Body of pancreas (tissue), 4 donors: ENCODE measurements around the gene SEC14L1. TPM values are rescaled to one million over a fixed set of nuclear protein-coding genes. Genes with fewer than 3 reads are reported as not detected.
A peak's percentile ranks its signal among the peaks of the same experiment; 100 is the strongest.

Experiments
- ATAC-seq: fragments of 150-250 bp; one replicate; pipeline ENCODE4 v1.9.1; 2016
- DNase-seq, 4 donors: peaks; one replicate each; pipeline ENCODE4 v3.0.0-alpha.2; 2019
- H3K27ac ChIP-seq, 4 donors: fragments of 200-600 bp; sonication (generic); 1 replicate in 3 of 4; 2 replicates in 1 of 4; pipeline versions ENCODE4 v1.5.1 to v1.6.1; 2016 to 2019; ENCODE audit warnings: mild to moderate bottlenecking in 1 of 4, mixed read lengths in 1 of 4, moderate library complexity in 1 of 4
- H3K27me3 ChIP-seq, 2 donors: fragments of 200-600 bp; sonication (generic); one replicate each; pipeline ENCODE4 v1.6.0; 2016; ENCODE audit warnings: mild to moderate bottlenecking in 1 of 2
- H3K36me3 ChIP-seq, 2 donors: fragments of 200-600 bp; sonication (generic); replicated peaks in 1 of 2; 2 replicates each; pipeline ENCODE4 v1.5.1; 2016; ENCODE audit warnings: low read depth in 2 of 2; ENCODE audit not compliant: insufficient read depth in 1 of 2
- H3K4me1 ChIP-seq: fragments of 200-600 bp; sonication (generic); one replicate; pipeline ENCODE4 v1.6.0; 2016
- H3K4me3 ChIP-seq, 2 donors: fragments of 200-600 bp; sonication (generic); 1 replicate in 1 of 2; 2 replicates in 1 of 2; pipeline ENCODE4 v1.5.1; 2016 to 2019
- H3K9me3 ChIP-seq, 3 donors: fragments of 200-600 bp; sonication (generic); 1 replicate in 2 of 3; 2 replicates in 1 of 3; pipeline ENCODE4 v1.5.1; 2016
- POLR2A ChIP-seq, 3 donors: fragments of 450-650 bp; IDR thresholded peaks; one replicate each; pipeline ENCODE4 v1.6.1; 2016; ENCODE audit warnings: antibody characterized with exemption in 3 of 3, mild to moderate bottlenecking in 2 of 3
- WGBS, 2 donors: methylation state at CpG; one replicate each; pipeline ENCODE4 v1.1.5; 2017; 5-methylcytosine and 5-hydroxymethylcytosine counted together
- intact Hi-C: fragments of 100-400 bp; cut with DNase I; formaldehyde crosslinking; loops from one replicate; pipeline ENCODE4 v1.15.1; 2023
- total RNA-seq, 2 donors: library from RNA; depleted of rRNA; stranded (reverse); fragments of >200 nt; gene quantifications; one replicate each; pipeline ENCODE4 v1.1.0, GENCODE V29; 2016
- TF ChIP-seq, protein P1 (sequence below), 7 experiments: fragments of 450-650 bp in 4 of 7; fragments of 200-600 bp in 3 of 7; sonication (generic) in 3 of 7; IDR thresholded peaks; one replicate each; pipeline ENCODE4 v1.5.1; 2016 to 2019; ENCODE audit warnings: antibody characterized with exemption in 7 of 7

The SEC14L1 gene
- total RNA-seq, 2 donors from 2014 or later, result 22.1 to 36.8 TPM

DNA sequence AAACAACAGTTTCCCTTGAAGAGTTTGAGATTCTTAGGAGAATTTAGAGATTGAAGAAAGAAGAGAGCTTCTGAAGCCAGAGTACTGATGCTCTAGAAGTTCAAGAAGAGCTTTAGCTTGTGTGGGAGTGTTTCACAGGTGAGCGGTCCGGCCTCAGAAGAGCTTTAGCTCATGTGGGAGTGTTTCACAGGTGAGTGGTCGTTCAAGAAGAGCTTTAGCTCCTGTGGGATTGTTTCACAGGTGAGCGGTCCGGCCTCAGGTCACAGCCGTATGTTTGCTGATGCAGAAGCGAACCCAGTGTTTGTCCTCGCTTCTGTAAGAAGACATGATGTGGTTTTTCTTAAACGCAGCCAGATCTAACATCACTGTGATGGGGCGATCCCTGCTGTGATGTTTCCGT, 76.4 kb downstream of the SEC14L1 start:
- H3K27me3 ChIP-seq, result no peaks in the 10 kb centered on the region
- WGBS, 2 donors, result 81 to 90% methylated on average over 11 of the region's 11 CpGs
- H3K4me1 ChIP-seq, result no peaks in the 10 kb centered on the region
- no peak overlapping the region for H3K27ac ChIP-seq
- TF ChIP-seq, protein P1, sequence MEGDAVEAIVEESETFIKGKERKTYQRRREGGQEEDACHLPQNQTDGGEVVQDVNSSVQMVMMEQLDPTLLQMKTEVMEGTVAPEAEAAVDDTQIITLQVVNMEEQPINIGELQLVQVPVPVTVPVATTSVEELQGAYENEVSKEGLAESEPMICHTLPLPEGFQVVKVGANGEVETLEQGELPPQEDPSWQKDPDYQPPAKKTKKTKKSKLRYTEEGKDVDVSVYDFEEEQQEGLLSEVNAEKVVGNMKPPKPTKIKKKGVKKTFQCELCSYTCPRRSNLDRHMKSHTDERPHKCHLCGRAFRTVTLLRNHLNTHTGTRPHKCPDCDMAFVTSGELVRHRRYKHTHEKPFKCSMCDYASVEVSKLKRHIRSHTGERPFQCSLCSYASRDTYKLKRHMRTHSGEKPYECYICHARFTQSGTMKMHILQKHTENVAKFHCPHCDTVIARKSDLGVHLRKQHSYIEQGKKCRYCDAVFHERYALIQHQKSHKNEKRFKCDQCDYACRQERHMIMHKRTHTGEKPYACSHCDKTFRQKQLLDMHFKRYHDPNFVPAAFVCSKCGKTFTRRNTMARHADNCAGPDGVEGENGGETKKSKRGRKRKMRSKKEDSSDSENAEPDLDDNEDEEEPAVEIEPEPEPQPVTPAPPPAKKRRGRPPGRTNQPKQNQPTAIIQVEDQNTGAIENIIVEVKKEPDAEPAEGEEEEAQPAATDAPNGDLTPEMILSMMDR (IDR thresholded peaks at IDR 0.05), result no peak
- TF ChIP-seq POLR2A (IDR thresholded peaks at IDR 0.05), result no peak
- intact Hi-C loops, result no loop called here
- DNase-seq (no peak), ATAC-seq (no peak)
- H3K36me3 ChIP-seq, result peaks cover 0 to 21% of the 10 kb centered on the region in 2 donors
- H3K4me3 ChIP-seq, result no peak overlapping the region
- no peaks in the 10 kb centered on the region for H3K9me3 ChIP-seq

DNA sequence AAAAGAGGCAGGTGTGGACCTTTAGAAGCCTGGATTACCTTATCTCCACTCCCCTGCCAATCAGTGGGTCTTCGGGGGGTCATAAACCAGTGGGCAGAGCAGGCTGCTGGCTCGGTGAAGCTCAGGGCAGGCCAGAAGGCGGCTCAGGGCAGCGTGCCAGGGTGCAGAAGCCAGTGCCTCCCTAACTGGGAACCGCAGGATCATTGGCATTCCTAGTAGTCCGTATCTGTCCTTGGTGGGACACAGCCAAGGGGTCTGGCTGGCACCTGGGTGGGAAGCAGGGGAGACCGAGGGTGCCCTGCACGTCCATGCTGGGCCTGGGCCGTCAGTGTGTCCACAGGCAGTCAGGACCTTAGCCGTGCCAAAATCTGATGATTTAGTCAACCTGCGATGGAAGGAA, 76.8 kb downstream of the SEC14L1 start:
- Histone ChIP-seq H3K9me3 (no peaks in the 10 kb centered on the region), H3K4me1 (no peaks in the 10 kb centered on the region), H3K36me3 (peaks cover 0 to 16% of the 10 kb centered on the region in 2 donors), H3K4me3 (no peak overlapping the region), H3K27ac (no peak overlapping the region), H3K27me3 (no peaks in the 10 kb centered on the region)
- TF ChIP-seq, protein P1 (IDR thresholded peaks at IDR 0.05), result no peak
- no peak for TF ChIP-seq POLR2A (IDR thresholded peaks at IDR 0.05)
- intact Hi-C loops, result no loop called here
- DNase-seq (no peak), ATAC-seq (no peak)
- WGBS, 2 donors, result 78 to 85% methylated on average over 6 to 11 of the region's 11 CpGs

DNA sequence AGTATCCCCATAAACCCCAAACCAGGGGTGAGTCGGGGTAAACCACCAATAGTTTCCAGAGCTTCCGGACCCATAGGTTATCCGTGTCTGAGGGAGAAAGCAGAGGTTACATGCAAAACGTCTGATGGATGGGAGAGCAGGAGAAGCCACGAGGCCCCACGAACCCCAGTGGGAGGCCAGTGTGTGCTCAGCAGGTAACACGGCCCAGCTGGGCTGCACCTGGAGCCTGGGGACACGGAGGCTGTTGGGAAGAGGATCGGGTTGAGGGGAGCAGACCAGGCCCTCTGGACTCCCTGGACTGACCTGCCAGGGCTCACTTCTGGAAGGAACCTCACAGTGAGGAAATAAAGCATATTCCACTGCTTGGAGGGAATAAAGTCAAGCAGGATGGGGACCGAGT, 78.1 kb downstream of the SEC14L1 start:
- no peaks in the 10 kb centered on the region for H3K9me3 ChIP-seq
- intact Hi-C loops, result no loop called here
- no peak overlapping the region for H3K4me3 ChIP-seq
- DNase-seq (no peak), ATAC-seq (no peak)
- no peaks in the 10 kb centered on the region for H3K27me3 ChIP-seq
- H3K36me3 ChIP-seq, result peaks cover 0 to 5% of the 10 kb centered on the region in 2 donors
- TF ChIP-seq, protein P1 (IDR thresholded peaks at IDR 0.05), result no peak
- TF ChIP-seq POLR2A (IDR thresholded peaks at IDR 0.05), result no peak
- 79 to 91% methylated on average over 10 of the region's 10 CpGs for WGBS, 2 donors
- no peak overlapping the region for H3K27ac ChIP-seq
- no peaks in the 10 kb centered on the region for H3K4me1 ChIP-seq

DNA sequence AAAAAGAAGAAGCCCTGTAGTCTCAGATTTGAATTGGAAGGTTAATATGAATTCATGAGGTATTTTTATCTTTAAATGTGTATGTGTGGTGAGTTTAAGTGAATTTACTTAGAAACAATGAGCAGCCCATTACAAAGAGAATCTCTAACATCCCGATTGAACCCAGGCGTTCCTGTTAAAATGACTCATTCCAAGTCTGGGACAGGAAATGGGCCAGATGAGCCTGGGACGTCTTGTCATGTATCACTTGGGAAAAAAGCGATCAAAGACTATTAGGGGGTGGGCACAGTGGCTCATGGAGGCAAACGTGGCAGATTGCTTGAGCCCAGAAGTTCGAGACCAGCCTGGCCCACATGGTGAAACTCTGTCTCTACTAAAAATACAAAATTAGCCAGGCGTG, 81.6 kb downstream of the SEC14L1 start:
- DNase-seq (no peak), ATAC-seq (no peak)
- no peak overlapping the region for H3K4me3 ChIP-seq
- H3K27me3 ChIP-seq, result no peaks in the 10 kb centered on the region
- no peaks in the 10 kb centered on the region for H3K9me3 ChIP-seq
- WGBS, 2 donors, result 85 to 86% methylated on average over 7 of the region's 7 CpGs
- intact Hi-C loops, result no loop called here
- H3K27ac ChIP-seq, result no peak overlapping the region
- H3K36me3 ChIP-seq, result peaks cover 0 to 2% of the 10 kb centered on the region in 2 donors
- no peaks in the 10 kb centered on the region for H3K4me1 ChIP-seq
- TF ChIP-seq POLR2A (IDR thresholded peaks at IDR 0.05), result no peak
- TF ChIP-seq, protein P1 (IDR thresholded peaks at IDR 0.05), result no peak

DNA sequence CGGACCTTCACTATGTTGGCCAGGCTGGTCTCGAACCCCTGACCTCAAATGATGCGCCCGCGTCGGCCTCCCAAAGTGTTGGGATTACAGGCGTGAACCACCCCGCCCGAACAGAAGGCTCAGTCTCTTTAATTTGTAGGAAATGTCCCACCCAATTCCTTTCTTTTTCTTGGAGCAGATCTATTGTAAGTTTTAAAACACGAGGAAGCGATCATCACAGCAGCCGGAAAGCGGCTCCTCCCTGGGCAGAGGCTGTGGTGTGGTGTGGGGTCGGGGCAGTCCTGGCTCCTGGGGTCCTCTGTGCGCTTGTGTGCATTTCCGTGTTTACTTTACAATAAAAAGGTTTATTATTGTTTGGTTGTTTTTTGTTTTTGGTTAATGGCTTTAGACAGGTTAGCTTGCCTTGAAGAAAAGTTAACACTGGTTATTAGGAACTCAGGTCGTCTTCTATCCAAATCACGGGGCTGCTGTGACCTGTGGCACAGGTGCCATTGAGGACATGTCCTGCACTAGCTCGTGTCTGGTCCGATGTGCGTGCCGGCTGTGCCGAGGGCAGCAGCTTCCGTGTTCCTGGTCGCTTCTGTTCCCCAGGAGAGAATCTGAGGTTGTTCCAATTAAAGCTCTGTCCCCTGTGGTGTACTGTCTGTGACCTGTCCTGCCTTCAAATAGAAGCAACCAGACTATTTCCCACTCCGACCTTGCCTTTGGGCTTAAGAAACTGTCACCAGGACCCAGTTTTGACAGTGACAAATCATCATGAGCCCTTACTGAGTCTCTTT, 83.1 kb downstream of the SEC14L1 start:
- DNase-seq, result no peak
- peak overlapping the region in 2 of 4 donors; percentile 23 to 30 for H3K27ac ChIP-seq
- H3K4me1 ChIP-seq, result no peaks in the 10 kb centered on the region
- no peak overlapping the region for H3K4me3 ChIP-seq
- H3K36me3 ChIP-seq, result no peaks in the 10 kb centered on the region
- no peak for ATAC-seq
- no peaks in the 10 kb centered on the region for H3K27me3 ChIP-seq
- TF ChIP-seq POLR2A (IDR thresholded peaks at IDR 0.05), result no peak
- TF ChIP-seq, protein P1 (IDR thresholded peaks at IDR 0.05), result no peak
- no peaks in the 10 kb centered on the region for H3K9me3 ChIP-seq
- intact Hi-C loops, result no loop called here
- WGBS, 2 donors, result 87 to 88% methylated on average over 20 to 26 of the region's 26 CpGs
